Body of pancreas (tissue), 4 donors: ENCODE results near the gene NCAN.

ENCODE experiments used
- CTCF ChIP-seq, 7 experiments: fragments of 450-650 bp in 4 of 7; fragments of 200-600 bp in 3 of 7; sonication (generic) in 3 of 7; IDR thresholded peaks; one replicate each; pipeline ENCODE4 v1.5.1; 2016 to 2019; ENCODE audit warnings: antibody characterized with exemption in 7 of 7
- POLR2A ChIP-seq, 3 donors: fragments of 450-650 bp; IDR thresholded peaks; one replicate each; pipeline ENCODE4 v1.6.1; 2016; ENCODE audit warnings: antibody characterized with exemption in 3 of 3, mild to moderate bottlenecking in 2 of 3

GRCh38 chr19:19230999-19231398 lies 19.2 kb downstream of the NCAN start:
- TF ChIP-seq POLR2A (IDR thresholded peaks at IDR 0.05) = no peak
- no peak for TF ChIP-seq CTCF (IDR thresholded peaks at IDR 0.05)
